HUDEP-2 (cell line): ENCODE measurements around the gene PSMB7.
A peak's percentile ranks its signal among the peaks of the same experiment; 100 is the strongest.

Experiments used
- DNase-seq, 76 experiments: peaks; one replicate each; lab custom pipeline; 2025; ENCODE audit not compliant: unreplicated experiment in 76 of 76; lab: John Stamatoyannopoulos, UW

Gene PSMB7

DNA sequence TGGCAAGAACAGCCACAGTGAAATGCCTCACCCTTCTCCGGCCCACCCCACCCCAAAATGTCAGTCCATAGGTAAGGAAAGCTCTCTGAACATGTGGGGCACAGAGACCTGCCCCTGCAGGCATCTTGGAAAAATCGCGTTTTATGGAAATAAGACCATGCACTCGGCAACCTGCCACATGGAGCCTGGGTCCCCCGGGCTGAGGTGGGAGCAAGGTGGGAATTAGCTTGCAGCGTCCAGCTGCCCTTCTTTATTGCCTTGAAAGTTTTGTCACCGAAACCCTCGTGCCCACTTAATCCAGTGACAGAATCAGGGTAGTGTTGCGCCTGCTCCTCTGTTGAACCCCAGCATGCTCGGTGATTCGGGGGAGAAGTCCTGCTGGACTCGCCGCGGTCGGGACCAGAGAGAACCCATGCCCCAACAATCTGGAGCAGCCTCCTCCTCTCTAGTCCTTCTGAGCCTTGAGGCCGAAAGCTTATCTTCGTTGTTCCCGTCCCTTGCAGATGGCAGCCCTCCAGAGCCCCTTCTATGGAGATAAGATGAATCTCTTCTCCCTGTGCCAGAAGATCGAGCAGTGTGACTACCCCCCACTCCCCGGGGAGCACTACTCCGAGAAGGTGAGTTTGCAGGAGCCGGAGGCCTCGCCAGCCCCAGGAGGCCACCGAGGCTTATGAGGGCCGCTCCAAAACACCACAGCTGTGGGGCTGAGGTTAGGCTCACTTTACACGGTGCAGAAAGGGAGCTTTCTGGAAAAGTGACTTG is 67.9 kb downstream of the PSMB7 start:
- DNase-seq: peak in 57 of 76 experiments; percentile 9 to 72 (median 38)

DNA sequence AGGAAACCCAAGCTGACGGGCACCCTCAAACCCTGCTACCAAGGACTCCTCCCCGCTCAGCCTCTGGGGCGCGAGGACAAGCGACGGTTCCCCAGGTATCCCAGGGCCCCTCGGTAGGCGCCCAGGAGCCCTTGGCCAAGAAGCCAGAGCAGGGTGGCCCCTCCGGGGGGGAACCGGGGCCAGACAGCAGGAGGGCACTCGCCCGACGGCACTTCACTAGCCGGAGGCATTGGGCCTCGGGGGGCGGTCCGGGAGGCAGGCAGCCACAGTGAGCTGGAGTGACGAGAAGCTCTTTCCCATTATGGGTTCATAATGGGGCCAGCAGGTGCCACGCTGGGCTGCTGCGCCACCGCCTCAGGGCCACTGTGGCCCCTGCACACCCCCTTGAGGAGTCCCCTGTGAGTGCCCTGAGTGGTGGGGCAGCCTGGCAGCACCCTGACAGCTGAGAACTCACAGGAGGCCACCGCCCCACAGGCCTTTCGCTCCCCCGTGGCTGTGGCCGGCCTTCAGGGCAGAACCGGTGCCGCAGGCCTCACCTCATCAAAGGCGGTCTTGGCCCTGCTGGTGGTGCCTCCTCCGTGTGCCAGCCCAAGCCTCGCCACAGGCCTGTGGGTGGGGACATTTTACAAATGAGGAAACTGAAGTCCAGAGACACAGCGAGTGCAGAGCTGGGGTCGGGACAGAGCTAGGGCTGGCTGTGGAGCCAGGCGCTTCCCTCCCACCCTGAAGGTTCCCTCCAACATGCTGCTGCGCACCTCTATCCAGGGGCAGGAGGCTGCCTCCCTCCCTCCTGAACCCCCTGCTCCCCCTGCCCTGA is 68.7 kb downstream of the PSMB7 start:
- DNase-seq: no peak

DNA sequence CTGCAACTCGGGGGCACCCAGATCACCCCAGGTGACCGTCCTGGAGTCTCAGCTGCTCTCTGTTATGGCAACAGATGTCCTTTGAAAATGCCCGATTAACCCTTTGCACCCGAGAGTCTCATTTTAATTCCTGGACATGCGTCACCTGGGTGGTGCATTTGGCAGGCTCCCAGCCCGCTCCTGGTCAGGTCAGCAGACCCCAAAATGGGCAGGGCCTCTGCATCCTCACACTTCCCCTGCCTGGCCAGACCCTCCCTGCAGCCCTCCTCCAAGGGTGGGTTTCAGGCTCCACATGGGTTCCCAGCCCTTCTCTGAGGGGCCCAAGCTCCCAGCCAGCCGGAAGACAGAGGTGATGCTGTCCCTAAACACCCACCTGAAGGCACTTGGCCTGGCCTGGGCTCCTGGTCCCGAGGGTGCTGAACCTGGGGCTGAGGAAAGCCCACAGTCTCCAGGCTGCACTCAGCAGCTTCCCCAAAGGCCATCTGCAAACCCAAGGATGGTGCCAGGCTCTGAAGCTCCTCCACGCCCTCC is 69.4 kb downstream of the PSMB7 start:
- no peak for DNase-seq

DNA sequence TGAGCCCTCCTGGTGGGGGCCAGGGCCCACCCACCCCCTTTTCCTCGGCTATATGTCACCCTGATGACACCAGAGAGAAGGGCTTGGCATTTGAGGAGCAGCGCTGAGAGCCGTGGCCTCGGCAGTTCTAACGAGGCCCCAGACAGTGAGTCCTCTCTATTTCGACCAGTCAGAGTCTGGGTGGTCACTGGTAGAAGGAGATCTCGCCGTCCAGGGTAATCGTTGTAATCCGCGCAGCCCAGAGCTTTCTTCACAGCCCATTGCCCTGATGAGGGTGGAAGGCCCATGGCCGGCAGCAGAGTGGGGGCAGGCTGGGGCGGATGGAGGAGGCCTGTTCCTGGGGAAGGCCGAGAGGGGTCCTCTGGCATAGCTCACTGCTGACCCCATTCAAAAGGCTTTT is 70.2 kb downstream of the PSMB7 start:
- DNase-seq: no peak

DNA sequence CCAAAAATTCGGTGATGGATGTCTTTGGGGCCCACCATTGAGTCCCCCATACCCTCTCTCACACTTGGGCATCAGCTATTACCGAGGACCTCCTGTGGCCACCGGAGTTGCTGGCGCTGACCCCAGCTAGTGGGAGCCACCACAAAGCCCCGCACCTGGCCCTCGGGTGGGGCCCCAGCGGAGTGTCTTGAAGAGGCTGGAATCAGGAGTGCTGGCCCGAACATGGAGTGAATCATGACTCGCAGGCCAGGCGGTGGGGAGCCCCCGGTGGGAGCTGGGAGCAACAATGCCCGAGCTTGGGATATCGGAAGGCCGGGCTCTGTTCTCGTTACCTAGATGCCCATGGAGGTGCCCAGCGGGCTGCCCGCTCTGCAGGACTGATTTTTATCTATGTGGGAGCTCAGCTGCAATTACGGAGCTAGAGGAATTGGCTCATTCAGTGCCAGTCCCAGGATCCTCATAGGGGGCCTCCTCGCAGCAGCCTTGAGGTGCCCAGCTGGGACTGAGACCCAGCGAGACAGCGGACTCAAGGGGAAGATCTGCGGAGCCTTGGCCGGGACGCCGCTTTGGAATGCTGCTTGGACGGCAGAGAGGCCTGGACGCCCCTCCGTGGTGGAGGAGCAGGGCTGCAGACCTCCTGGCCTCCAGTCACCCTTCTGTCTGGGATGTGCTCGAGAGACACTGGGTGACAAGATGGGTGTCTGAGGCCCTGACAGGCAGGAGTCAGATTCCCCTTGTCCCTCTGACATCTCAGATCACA is 70.8 kb downstream of the PSMB7 start:
- DNase-seq: no peak

DNA sequence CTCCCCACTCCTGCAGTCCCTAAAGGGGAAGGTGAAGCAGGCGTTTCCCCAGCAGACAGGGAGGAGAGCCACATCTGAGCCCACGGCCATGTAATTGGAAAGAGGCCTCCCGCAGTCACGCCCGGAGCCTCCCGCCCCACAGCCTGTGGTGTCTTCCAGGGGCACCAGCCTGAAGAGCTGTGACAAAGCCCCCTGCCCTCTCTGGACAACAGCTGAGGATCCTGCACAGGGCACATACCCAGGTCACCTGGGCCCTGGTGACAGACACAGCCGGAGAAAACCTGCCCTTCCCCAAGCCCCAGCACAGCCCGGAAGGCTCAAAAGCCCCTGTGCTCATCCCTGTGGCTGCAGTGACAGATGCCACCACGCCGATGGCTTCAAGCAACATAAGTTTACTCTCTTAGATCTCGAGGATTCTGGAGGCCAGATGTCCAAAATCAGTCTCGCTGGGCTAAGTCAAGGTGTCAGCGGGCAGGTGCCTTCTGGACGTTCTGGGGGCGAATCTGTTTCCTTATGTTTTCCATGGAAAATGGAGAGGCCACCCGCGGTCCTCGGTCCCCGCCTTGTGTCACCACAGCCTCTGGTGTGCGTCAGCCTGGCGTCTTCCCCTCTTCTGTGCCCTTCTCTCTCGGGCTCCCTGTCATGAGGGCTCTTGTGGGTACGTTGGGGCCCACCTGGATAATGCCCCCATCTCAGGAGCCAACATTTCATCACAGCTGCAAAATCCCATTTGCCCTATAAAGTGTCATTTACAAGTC is 71.5 kb downstream of the PSMB7 start:
- DNase-seq: no peak

DNA sequence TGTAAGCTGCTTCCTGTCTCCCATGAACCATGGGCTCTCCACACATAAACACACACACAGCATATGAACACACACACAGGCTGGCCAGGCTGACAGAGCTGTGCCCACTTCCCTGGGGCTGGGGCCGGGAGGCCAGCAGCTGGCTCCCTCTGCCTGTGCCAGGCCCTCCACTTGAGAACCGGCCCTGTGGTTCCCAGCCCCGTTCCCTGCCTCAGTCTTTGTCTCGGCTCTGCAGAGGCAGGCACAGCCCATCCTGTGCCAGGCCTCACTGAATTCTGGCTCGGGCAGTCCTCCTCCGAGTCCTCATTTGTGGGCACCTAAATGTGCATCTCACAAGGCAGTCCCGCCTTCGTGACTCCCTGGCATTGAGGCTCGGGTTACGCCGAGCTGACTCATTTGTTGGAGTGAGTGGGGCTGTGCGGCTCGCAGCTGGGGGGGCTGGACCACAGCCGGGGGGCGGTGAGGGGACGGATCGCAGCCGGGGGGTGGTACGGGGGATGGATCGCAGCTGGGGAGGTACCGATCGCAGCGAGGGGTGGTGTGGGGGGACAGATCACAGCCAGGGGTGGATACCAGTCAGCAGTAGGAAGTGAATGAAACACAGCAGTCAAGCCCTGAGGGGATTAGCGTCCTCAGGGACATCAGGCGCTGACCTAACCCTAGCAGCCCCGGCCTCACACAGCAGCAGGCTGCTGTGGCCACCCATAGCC is 72.3 kb downstream of the PSMB7 start:
- no peak for DNase-seq

DNA sequence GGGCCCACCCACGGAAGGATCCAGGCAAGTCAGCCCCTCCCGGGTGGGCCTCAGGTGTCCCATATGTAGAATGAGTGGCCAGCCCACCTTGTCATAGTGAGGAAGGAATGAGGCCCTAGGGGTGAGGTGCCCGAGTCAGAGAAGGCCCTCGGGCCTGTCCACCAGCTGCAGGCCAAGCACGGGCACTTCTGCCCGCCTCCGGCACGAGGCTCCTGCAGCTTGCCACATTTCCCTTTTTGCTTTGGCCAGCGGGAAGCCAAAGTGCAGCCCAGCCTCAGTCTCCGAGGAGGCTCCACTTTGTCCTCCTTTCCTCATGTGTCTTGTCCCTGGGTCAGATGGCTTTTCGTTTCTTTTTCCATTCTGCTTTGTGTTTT is 72.9 kb downstream of the PSMB7 start:
- DNase-seq: no peak

DNA sequence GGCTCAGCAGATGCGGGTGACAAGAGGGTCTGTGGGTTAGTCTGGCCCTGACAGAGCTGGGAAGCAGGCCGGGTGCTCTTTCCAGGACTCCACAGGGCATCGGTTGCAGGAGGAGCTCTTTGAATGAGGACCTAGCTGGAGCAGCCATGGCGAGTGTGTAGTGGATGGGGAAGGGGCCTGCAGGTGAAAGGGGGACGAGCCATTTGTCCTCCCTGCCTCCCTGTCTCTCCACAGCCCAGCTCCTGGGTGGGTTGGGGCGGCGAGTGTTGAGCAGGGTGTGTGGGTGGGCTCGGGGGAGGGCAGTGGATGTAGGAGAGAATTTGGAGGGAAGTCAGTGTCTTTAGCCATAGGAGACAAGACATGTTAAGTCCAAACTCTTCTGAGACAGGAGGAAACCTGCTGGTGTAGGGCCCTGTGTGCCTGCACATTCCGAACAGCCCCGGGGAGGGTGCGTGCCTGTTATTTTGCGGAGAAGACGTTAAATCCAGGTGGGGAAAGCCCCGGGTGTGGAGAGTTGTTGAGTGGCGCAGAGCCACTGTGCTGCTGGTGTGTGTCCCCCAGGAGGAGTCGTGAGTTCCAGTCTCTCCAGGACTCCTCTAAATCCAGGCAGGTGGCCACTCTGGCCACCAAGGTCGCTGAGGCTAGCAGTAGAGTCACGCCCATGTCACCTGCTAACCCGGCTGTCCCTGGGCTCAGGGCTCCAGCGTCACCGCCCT is 73.6 kb downstream of the PSMB7 start:
- DNase-seq: no peak

DNA sequence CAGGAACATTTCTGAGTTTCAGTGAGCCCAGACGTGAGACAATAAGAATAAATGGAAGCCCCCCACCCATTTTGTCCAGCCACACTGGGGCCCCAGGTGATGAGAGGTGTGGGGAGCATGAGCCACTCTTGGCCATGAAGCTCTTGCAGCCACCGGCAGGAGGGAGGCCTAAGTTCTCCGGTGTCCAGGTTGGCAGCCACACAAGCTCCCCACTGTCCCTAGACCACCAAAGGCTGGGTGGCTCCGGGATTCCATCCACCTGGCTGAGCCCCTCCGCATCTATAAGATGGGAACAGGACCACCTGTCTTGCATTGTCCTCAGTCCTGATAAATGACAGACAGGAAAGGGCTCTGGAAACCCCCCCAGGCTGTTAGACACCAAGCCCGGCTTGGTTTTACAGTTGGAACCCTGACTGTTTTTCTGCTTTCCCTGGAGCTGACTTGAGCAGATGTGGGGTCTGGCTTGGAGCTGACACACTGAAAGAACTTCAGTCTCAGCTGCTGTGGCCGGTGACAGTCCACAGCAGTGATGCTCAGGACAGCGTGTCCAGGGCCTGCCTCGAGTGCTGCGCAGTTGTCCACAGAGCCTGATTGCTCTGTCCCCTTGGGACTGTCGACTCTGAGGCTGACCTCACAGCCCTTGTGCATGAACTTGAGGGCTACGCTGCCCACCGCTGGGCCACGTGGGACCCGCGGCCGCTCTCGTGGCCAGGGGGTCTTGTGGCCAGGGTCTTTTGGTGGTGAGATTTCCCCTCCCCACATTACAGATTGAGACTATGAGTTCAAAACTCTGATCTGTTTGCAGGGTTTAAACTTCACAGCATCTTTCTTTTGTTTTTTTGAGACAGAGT is 74.8 kb downstream of the PSMB7 start:
- no peak for DNase-seq

DNA sequence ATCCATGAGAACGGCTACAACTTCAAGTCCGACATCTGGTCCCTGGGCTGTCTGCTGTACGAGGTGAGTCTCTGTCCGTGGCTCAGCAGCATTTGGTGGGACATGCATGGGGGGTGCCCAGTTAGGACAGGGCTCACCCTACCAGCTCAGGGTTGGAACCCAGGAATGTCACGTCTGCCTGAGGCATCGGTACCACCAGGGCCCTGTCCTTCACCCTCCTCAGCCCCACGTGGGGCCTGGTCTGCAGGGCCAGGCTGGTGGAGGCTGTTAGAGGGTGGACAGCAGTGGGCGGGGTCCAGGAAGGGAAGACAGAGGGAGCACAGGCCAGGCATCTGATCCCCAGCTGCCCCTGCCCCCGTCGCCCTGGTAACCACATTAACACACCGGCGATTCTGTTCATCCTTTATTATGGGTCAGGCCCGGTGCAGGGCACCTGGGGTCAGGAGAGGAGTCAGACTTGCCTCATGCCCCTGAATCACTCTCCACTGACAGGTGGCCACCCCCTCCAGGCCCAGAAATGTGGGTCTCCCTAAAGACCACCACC is 75.6 kb downstream of the PSMB7 start:
- DNase-seq: no peak

DNA sequence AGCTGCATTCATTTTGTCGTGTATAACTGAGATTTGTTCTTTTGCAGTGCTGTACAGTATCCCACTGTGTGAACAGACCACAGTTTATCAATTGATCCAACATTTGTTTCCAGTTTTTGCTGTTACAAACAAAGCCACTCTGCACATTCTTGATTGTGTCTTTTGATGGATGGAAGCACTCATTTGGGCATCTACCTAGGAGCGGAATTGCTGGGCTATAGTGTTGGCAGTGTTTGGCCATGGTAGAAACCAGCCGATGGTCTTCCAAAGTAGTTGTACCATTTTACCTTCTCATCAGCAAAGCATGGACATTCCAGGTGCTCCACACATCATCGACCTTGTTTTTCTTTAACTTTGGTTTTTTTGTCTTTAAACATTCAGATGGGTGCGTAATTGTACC is 77.7 kb downstream of the PSMB7 start:
- DNase-seq: no peak

DNA sequence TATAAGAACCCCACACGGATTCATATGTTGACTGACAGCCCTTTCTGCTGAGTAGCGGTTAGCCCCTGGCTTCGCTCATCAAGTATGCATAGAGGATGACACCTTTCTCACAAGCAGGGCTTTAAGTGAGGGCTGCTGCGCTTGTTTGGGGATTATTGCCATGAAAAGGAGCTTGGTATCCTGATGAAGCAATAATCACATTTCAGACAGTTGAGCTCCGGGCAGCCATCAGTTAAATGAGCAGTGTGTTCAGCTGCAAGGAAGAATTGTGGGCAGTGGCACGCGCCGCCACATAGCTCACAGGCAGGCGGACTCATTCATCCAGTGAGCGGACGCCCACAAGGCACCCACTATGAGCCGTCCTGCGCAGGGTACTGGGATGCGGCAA is 79.9 kb downstream of the PSMB7 start:
- no peak for DNase-seq

DNA sequence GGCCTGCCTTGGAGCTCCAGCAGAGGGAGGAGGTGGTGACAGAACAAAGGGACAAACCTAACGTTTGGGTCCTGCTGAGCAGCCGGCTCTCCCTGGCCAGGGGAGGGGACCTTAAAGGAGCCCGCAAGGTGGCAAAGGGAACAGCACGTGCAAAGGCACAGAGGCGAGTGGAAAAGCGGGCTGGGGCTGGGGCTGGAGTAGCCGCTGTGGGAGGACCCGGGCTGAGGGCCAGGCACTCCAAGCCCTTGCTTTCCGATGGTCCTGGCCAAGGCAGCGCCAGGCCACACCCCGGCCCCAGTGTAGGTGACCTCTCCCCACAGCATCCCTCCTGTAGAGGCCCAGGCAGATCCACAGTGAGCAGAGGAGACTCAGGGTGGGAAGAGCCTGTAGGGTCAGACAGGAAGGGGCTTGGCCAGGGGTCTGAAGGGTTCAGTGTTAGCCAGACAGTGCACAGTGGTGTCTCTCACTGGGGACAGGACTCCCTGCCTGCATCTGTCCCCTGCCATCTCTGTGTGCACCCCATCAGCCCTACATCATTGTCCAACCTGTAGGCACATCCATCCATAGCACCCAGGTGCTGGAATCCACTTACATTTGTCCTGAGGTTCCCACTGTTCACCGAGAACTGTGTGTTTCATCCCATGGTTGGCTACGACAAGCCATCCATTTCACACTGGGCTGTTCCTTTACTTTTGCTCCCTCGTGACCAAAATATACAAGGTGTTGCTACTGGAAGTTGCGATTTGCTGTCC is 80.5 kb downstream of the PSMB7 start:
- DNase-seq: no peak

DNA sequence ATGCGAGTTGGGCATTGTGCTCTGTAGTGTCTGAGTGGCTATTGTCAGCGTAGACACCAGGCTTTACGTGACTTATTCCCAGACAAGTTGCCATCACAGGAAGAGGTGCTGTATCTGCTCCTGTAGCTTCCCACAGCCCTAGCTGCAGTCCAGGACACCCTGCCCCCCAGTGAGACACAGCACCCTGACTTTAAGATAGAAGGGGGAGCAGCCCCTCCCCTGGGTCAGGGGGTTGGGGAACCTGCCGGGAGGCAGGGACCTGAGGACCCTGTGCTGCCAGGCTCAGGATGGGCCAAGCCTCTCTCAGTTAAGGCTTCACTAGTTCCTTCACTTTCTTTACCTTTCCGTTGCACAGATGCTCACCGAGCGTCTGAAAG is 82.1 kb downstream of the PSMB7 start:
- DNase-seq: no peak

DNA sequence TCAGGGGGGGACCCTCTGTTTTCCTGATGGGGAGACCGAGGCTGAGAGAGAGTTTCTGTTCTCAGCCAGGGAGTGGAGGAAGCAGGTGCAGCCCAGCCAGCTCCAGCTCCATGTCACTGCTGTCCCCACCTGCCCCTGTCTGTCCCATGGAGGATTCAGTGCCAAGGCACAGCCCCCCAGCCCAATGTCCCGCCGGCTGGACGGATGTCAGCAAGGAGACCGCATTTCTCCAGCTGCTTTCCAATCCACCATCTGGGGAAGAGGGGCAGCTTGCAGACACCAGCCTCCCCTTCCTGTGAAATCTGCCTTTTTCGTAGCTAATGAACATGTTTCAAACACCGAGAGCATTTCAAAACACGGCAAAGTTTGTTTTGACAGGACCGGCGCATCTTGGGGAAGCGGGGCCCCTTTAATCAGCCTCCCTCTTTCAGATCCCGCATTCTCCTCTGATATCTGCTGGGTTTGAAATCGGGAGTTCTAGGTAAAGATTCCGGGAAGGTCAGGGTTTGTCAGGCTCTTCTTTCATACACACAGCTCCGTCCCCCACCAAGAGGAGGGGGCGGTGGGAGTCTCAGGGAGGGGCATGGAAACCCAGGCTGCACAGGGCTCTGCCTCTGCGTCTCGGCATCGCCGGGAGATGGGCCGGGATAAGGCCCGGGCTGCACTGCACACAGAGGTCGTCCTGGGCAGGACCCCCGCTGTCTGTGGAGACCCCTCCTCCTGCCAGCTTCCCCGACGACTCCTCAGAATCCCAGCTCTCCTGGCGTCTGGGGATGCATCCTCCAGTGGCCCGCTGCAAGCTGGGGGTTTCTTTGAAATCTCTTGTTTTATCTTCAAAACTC is 82.7 kb downstream of the PSMB7 start:
- no peak for DNase-seq

DNA sequence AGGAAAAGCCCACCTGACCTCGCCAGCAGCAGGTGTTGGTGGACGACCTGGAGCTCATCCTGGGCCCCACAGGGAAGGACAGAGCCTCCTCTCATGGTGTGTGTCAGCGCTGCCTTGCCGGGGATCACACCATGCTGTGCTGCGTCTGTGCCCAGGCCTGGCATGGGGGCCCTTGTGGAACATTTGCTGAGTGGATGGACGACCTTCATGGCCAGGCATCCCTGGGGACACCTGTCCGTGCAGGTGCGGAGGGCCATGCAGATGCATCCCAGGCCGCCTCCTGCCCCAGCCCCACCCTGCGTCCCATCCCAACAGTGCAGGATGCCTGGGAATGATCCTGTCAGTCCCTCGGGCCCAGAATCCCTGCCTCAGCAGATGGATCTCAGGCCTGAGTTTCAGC is 83.7 kb downstream of the PSMB7 start:
- DNase-seq: no peak
